Suprapubic skin (tissue), 4 donors: ENCODE measurements around the gene SYT17. TPM values are rescaled to one million over a fixed set of nuclear protein-coding genes. Genes with fewer than 3 reads are reported as not detected.

Source experiments
- DNase-seq, 2 donors: peaks; one replicate each; pipeline ENCODE4 v3.0.0-alpha.2; 2019; ENCODE audit warnings: low spot score in 2 of 2
- H3K27ac ChIP-seq: fragments of 200-600 bp; sonication (generic); one replicate; pipeline ENCODE4 v1.5.1; 2019
- H3K27me3 ChIP-seq: fragments of 200-600 bp; sonication (generic); one replicate; pipeline ENCODE4 v1.5.1; 2019
- H3K36me3 ChIP-seq: fragments of 200-600 bp; sonication (generic); one replicate; pipeline ENCODE4 v1.5.1; 2019
- H3K4me1 ChIP-seq: fragments of 200-600 bp; sonication (generic); one replicate; pipeline ENCODE4 v1.5.1; 2019
- H3K4me3 ChIP-seq: fragments of 200-600 bp; sonication (generic); one replicate; pipeline ENCODE4 v1.5.1; 2019; ENCODE audit warnings: mild to moderate bottlenecking
- H3K9me3 ChIP-seq: fragments of 200-600 bp; sonication (generic); one replicate; pipeline ENCODE4 v1.5.1; 2019
- EP300 ChIP-seq: sonication (generic); formaldehyde crosslinking; IDR thresholded peaks from one replicate; pipeline ENCODE4 v1.6.1; 2017; ENCODE audit warnings: antibody characterized with exemption
- POLR2A ChIP-seq, 2 donors: fragments of 450-650 bp; IDR thresholded peaks; one replicate each; pipeline ENCODE4 v1.6.1; 2017; ENCODE audit warnings: antibody characterized with exemption in 2 of 2, mild to moderate bottlenecking in 2 of 2, moderate library complexity in 2 of 2
- POLR2AphosphoS5 ChIP-seq, 3 donors: sonication (generic); formaldehyde crosslinking; IDR thresholded peaks; one replicate each; pipeline ENCODE4 v1.6.1; 2017; ENCODE audit warnings: antibody characterized with exemption in 3 of 3
- WGBS: methylation state at CpG from one replicate; pipeline ENCODE4 v1.1.5; 2018; 5-methylcytosine and 5-hydroxymethylcytosine counted together
- total RNA-seq, 4 donors: library from RNA; depleted of rRNA; stranded (reverse); fragments of >200 nt; gene quantifications; one replicate each; pipeline ENCODE4 v1.1.0, GENCODE V29; 2016
- TF ChIP-seq, protein P1 (sequence below), 2 donors: fragments of 200-600 bp in 1 of 2; fragments of 450-650 bp in 1 of 2; sonication (generic) in 1 of 2; IDR thresholded peaks; one replicate each; pipeline ENCODE4 v1.5.1; 2016 to 2019; ENCODE audit warnings: antibody characterized with exemption in 2 of 2, mild to moderate bottlenecking in 1 of 2, moderate library complexity in 1 of 2

Gene SYT17
- total RNA-seq, 4 donors from 2014 or later: 2.5 to 27.6 (median 9.7) TPM

DNA sequence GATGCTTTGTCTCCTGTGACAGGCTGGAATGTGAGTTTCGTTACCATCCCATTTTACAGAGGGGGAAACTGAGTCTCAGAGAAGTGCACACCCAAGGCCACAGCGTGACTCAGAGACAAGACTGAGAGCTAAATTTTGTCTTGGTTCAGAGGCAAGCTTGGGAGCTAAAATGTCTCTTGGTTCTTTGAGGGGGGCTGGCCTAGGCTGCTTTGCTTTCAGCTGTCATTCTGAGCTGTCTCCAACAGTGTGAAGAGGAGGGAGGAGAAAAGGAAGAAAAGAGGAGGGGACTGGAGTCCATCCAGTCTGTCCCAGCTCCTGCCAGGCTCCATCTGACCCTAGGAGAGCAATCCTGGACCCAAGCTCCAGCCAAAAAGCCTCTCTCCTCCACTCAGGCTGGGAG lies 117.4 kb downstream of the SYT17 start, which contains the start of gene CLEC19A:
CLEC19A (plus strand) TSS at position 301 of the 400 bp plus-strand sequence. CDS start 121 bp downstream, outside the sequence.
- H3K4me3 ChIP-seq: no peak within 1 kb of the TSS
- peaks cover 4% of the 10 kb centered on the region for H3K4me1 ChIP-seq
- peaks cover 7% of the 10 kb centered on the region for H3K27me3 ChIP-seq
- no peak for DNase-seq
- no peaks in the 10 kb centered on the region for H3K36me3 ChIP-seq
- WGBS: 86% methylated on average over 2 of the region's 2 CpGs
- no peak within 1 kb of the TSS for H3K27ac ChIP-seq
- no peak for TF ChIP-seq POLR2A (IDR thresholded peaks at IDR 0.05)
- TF ChIP-seq POLR2AphosphoS5 (IDR thresholded peaks at IDR 0.05): no peak
- TF ChIP-seq, protein P1, sequence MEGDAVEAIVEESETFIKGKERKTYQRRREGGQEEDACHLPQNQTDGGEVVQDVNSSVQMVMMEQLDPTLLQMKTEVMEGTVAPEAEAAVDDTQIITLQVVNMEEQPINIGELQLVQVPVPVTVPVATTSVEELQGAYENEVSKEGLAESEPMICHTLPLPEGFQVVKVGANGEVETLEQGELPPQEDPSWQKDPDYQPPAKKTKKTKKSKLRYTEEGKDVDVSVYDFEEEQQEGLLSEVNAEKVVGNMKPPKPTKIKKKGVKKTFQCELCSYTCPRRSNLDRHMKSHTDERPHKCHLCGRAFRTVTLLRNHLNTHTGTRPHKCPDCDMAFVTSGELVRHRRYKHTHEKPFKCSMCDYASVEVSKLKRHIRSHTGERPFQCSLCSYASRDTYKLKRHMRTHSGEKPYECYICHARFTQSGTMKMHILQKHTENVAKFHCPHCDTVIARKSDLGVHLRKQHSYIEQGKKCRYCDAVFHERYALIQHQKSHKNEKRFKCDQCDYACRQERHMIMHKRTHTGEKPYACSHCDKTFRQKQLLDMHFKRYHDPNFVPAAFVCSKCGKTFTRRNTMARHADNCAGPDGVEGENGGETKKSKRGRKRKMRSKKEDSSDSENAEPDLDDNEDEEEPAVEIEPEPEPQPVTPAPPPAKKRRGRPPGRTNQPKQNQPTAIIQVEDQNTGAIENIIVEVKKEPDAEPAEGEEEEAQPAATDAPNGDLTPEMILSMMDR (IDR thresholded peaks at IDR 0.05): no peak
- no peak for TF ChIP-seq EP300
- H3K9me3 ChIP-seq: no peaks in the 10 kb centered on the region

DNA sequence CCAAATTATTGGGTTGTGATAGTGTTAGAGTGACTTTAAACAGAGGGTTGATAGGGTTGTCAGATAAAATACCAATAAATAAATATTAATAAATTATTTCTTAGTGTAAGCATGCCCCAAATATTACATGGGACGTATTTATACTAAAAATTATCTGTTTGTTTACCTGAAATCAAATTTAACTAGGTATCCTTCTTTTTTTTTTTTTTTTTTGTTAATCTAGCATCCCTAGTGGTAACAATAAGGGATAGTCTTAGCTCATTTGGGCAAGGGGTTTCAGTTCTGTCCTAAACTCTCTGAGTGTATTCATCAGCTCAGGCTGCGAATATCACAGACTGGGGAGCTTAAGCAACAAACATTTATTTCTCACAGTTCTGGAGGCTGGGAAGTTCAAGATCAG lies 118.8 kb downstream of the SYT17 start:
- WGBS: 87% methylated on average over 2 of the region's 2 CpGs
- TF ChIP-seq POLR2A (IDR thresholded peaks at IDR 0.05) (no peak), POLR2AphosphoS5 (IDR thresholded peaks at IDR 0.05) (no peak), EP300 (no peak)
- TF ChIP-seq, protein P1 (IDR thresholded peaks at IDR 0.05): no peak
- Histone ChIP-seq H3K27ac (no peak overlapping the region), H3K4me3 (no peak overlapping the region), H3K9me3 (no peaks in the 10 kb centered on the region), H3K4me1 (peaks cover 4% of the 10 kb centered on the region), H3K36me3 (no peaks in the 10 kb centered on the region), H3K27me3 (peaks cover 7% of the 10 kb centered on the region)
- DNase-seq: no peak

DNA sequence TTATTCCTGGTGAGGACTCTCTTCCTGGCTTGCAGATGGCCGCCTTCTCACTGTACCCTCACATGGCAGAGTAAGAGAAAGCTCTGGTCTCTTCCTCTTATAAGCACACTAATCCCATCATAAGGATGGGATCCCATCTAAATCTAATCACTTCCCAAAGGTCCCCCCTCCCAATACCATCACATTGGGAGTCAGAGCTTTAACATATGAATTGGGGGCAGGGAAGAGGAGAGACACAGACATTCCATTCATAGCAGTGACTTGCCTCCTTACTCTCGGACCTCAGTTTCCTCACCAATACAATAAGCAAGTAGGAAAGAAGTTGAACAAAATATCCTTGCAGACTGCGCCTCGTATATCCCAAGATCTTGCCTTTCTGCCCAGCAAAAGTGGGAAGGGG lies 119.2 kb downstream of the SYT17 start:
- Histone ChIP-seq H3K27me3 (peaks cover 7% of the 10 kb centered on the region), H3K9me3 (no peaks in the 10 kb centered on the region), H3K27ac (no peak overlapping the region), H3K36me3 (no peaks in the 10 kb centered on the region), H3K4me3 (no peak overlapping the region), H3K4me1 (peaks cover 4% of the 10 kb centered on the region)
- 91% methylated on average over 4 of the region's 4 CpGs for WGBS
- no peak for DNase-seq
- no peak for TF ChIP-seq EP300
- TF ChIP-seq POLR2A (IDR thresholded peaks at IDR 0.05): no peak
- TF ChIP-seq, protein P1 (IDR thresholded peaks at IDR 0.05): no peak
- no peak for TF ChIP-seq POLR2AphosphoS5 (IDR thresholded peaks at IDR 0.05)

DNA sequence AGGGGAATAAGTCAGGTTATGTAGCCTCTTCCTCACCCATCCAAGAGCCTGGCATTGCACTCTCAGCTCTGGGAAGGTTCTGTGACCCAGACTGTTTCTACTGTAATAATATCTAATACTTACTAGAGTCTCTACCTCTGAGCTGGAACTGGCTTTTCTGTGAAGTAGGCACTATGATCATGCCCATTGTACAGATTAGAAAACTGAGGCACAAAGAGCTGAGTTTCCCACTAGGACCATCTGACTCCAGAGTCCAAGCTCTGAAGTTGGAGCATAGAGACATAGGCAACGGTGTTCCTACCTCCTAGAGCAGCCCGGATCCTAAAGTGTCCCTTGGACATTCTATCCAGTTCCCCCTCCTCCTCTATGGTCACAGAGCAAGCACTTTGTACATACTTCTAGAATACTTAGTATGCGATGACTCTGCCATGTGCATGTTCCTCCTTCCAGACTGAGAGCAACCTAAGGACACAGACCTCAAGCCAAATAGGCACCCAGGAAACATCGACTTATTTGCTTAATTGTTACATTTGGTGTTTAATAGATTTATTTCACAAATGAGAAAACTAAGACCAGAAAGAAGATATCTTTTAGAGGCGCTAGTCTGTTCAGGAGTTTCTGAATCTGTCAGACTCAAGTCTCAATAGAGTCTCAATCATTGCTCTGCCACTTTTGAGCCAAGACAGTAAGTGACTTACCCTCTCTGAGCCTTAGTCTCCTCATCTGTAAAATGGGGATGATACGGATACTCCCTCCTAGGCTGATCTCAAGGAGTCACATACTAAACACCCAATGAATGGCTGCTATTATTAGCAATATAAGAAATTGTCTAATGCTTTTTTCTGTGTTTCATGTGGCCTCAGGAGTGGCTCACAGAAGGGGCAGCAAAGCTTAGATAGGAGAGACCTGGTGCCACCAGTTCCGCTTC lies 121.1 kb downstream of the SYT17 start:
- TF ChIP-seq POLR2AphosphoS5 (IDR thresholded peaks at IDR 0.05) (no peak), EP300 (no peak), POLR2A (IDR thresholded peaks at IDR 0.05) (no peak)
- TF ChIP-seq, protein P1 (IDR thresholded peaks at IDR 0.05): no peak
- no peaks in the 10 kb centered on the region for H3K4me1 ChIP-seq
- no peak overlapping the region for H3K4me3 ChIP-seq
- H3K27me3 ChIP-seq: peaks cover 7% of the 10 kb centered on the region
- no peak overlapping the region for H3K27ac ChIP-seq
- H3K9me3 ChIP-seq: no peaks in the 10 kb centered on the region
- no peaks in the 10 kb centered on the region for H3K36me3 ChIP-seq
- DNase-seq: no peak
- WGBS: 73% methylated on average over 6 of the region's 7 CpGs

DNA sequence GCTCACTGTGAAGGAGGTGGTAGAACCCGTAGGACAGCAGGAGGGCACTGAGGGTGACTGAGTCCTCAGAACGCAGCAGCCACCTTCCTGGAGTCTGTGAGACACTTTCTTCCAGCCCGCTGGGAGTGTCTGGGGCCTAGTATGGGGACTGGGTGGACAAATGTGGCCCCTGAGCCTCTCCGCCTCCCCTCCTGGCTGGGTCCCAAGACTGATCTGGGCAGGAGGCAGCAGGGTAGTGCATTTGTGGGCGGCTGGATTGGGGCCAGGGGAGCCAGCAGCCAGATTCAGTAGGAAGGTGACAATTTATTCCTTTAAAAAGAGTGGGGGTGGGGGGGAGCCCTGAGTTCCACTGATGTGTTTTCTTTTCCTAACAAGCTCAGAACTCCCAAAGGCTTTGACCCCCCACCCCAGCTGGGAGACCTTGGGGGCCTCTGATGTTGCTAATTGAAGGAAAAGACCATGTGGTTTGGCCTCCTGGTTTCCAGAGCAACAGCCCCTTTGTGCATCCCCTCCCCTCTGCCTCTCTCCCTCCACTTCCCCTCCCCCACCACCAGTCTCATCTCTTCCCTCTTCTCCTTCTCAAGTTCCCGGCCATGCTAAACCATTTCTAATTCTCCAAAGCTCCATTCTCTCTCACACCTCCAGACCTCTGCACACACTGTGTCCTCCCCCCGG lies 121.9 kb downstream of the SYT17 start:
- Histone ChIP-seq H3K4me3 (no peak overlapping the region), H3K9me3 (no peaks in the 10 kb centered on the region), H3K4me1 (no peaks in the 10 kb centered on the region), H3K27ac (no peak overlapping the region), H3K36me3 (no peaks in the 10 kb centered on the region), H3K27me3 (peaks cover 7% of the 10 kb centered on the region)
- DNase-seq: no peak
- 49% methylated on average over 4 of the region's 7 CpGs for WGBS
- TF ChIP-seq POLR2A (IDR thresholded peaks at IDR 0.05) (no peak), EP300 (no peak)
